ENCODE data around the gene LRRC75A. TPM values are rescaled to one million over a fixed set of nuclear protein-coding genes. Genes with fewer than 3 reads are reported as not detected.
A peak's percentile ranks its signal among the peaks of the same experiment; 100 is the strongest.
"Not testable (repeated sequence)": the region's sequence is repeated elsewhere in the genome, so short reads cannot be mapped to it uniquely, and the experiment has no call there.

LRRC75A gene
- polyA plus RNA-seq, 1 donor from 2014 or later = 1.7 TPM

DNA sequence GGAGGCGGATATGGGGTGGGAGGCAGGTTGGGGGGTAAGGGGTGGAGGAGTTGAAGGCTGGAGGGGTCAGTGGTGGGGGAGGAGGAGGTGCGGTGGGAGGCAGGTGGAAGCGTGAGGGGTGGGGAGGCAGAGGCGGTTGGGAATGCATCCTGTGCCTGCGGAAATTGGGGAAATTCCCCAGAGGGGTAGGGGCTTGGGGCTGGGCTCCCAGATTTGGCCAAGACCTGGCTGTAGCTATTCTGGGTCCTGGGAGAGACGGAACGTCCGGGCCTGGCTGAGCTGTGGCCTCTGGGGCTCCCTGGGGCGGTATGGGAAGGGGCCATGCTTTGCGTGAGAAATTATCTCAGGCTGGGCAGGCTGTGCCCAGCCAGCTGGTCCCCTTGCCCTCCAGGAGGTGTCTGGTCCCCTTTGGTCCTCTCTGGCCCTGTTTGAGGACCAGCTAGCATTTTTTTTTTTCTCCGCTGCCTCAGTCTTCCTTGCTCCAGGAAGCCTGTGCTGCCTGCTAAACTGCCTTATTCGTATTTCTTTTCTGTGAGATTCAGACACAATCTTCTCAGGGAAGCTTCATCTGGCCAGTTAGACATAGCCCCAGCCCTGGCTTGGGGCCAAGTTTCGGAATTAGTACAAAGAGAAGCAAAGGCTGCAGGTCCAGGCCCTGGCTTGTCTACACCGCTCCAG, 83.9 kb downstream of the LRRC75A start:
- Mint-ChIP-seq H3K4me3 (peak overlapping the region; percentile 48 to 77 (median 60)), H3K4me1 (peaks cover 7 to 11% (median 8%) of the 10 kb centered on the region in 3 donors), H3K36me3 (no peaks in the 10 kb centered on the region), H3K9me3 (no peaks in the 10 kb centered on the region), H3K27me3 (peaks cover 14% of the 10 kb centered on the region), H3K27ac (peak overlapping the region in 2 of 3 donors; percentile 5 to 10)

GRCh38 chr17:16406742-16407674, 85.0 kb downstream of the LRRC75A start:
- Mint-ChIP-seq H3K36me3 (no peaks in the 10 kb centered on the region), H3K27ac (no peak overlapping the region), H3K9me3 (no peaks in the 10 kb centered on the region), H3K4me3 (peak overlapping the region in 3 of 4 donors; percentile 48 to 81 (median 65)), H3K4me1 (peaks cover 7 to 11% (median 8%) of the 10 kb centered on the region in 3 donors), H3K27me3 (peaks cover 14% of the 10 kb centered on the region)

GRCh38 chr17:16403847-16404246, 88.1 kb downstream of the LRRC75A start:
- H3K36me3 Mint-ChIP-seq, H3K9me3 Mint-ChIP-seq, H3K27ac Mint-ChIP-seq, H3K4me3 Mint-ChIP-seq: not testable (repeated sequence)
- peaks cover 14% of the 10 kb centered on the region for H3K27me3 Mint-ChIP-seq
- peaks cover 7 to 13% (median 9%) of the 10 kb centered on the region in 3 donors for H3K4me1 Mint-ChIP-seq

- Mint-ChIP-seq H3K27me3 (no peaks in the 10 kb centered on the region), H3K36me3 (peaks cover 2% of the 10 kb centered on the region), H3K9me3 (no peaks in the 10 kb centered on the region), H3K4me3 (peak overlapping the region in 3 of 4 donors; percentile 38 to 80 (median 49)), H3K4me1 (peaks cover 8 to 13% (median 13%) of the 10 kb centered on the region in 3 donors), H3K27ac (peak overlapping the region in 2 of 3 donors; percentile 0 to 20)
Observed at GRCh38 chr17:16398270-16399267, 93.4 kb downstream of the LRRC75A start.

GRCh38 chr17:16396693-16397092, 95.3 kb downstream of the LRRC75A start:
- not testable (repeated sequence) for H3K4me3 Mint-ChIP-seq, H3K36me3 Mint-ChIP-seq, H3K9me3 Mint-ChIP-seq, H3K27me3 Mint-ChIP-seq
- H3K27ac Mint-ChIP-seq = peak overlapping the region in 1 of 3 donors; percentile 29
- H3K4me1 Mint-ChIP-seq = peaks cover 8 to 13% (median 13%) of the 10 kb centered on the region in 3 donors

GRCh38 chr17:16395887-16396286, 96.1 kb downstream of the LRRC75A start:
- H3K4me3 Mint-ChIP-seq, H3K27me3 Mint-ChIP-seq, H3K27ac Mint-ChIP-seq, H3K9me3 Mint-ChIP-seq, H3K36me3 Mint-ChIP-seq: not testable (repeated sequence)
- H3K4me1 Mint-ChIP-seq = peaks cover 8 to 13% (median 13%) of the 10 kb centered on the region in 3 donors

- H3K4me3 Mint-ChIP-seq, H3K27ac Mint-ChIP-seq, H3K4me1 Mint-ChIP-seq, H3K9me3 Mint-ChIP-seq, H3K27me3 Mint-ChIP-seq, H3K36me3 Mint-ChIP-seq: not testable (repeated sequence)
Observed at GRCh38 chr17:16392491-16392890, 99.5 kb downstream of the LRRC75A start.

Other genes with a start within 250 kb of the LRRC75A start
- 17.3 TPM for gene CENPV, start 138.7 kb downstream of the LRRC75A start, polyA plus RNA-seq
- 2,178 TPM for gene UBB, start 111.1 kb downstream of the LRRC75A start, polyA plus RNA-seq
- gene TRPV2, start 76.6 kb downstream of the LRRC75A start, polyA plus RNA-seq = 73.6 TPM
- 6.2 TPM for gene ZNF287, start 77.0 kb upstream of the LRRC75A start, polyA plus RNA-seq
- gene ZNF624, start 161.7 kb upstream of the LRRC75A start, polyA plus RNA-seq = 3.9 TPM
- gene CCDC144A, start 198.0 kb upstream of the LRRC75A start, polyA plus RNA-seq = not detected